Measurements from ENCODE around the gene FOXO6.
A peak's percentile ranks its signal among the peaks of the same experiment; 100 is the strongest.

FOXO6 gene

DNA sequence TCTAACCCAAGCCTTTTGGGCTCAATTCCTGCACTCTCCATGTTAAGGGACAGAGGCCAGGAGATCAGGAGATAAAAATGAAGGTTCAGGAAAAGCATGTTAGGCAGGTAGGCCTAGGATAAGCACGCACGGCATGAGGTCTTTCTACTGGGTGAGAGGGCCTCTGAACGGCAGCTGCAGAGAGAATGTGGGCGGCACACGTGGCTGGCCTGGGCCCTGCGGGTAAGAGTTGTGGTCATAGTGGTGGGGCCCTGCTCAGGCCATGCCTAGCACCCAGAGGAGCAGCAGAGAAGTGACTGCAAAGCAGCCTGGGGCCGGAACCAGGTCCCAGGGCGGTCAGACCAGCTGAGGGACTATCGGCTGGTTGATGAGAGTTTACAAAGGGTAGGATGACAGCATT is 7.5 kb upstream of the FOXO6 start:
- H3K27ac ChIP-seq (ENCODE audit: low read depth in 2 of 2, low read length in 2 of 2): no peak overlapping the region
- peaks cover 0 to 16% of the 10 kb centered on the region in 2 donors for H3K4me1 ChIP-seq (ENCODE audit: control insufficient read depth in 2 of 2, insufficient read depth in 2 of 2, low read length in 2 of 2)
- H3K27me3 ChIP-seq (ENCODE audit: control insufficient read depth in 2 of 2, insufficient read depth in 2 of 2, low read length in 2 of 2): no peaks in the 10 kb centered on the region
- no peak overlapping the region for H3K4me3 ChIP-seq (ENCODE audit: low read length in 2 of 2)
- no peak overlapping the region for H3K9ac ChIP-seq (ENCODE audit: low read depth in 1 of 2, low read length in 2 of 2)
- no peaks in the 10 kb centered on the region for H3K9me3 ChIP-seq (ENCODE audit: control insufficient read depth in 2 of 2, low read length in 2 of 2)
- no peaks in the 10 kb centered on the region for H3K36me3 ChIP-seq (ENCODE audit: control insufficient read depth in 2 of 2, insufficient read depth in 2 of 2, low read length in 2 of 2)

DNA sequence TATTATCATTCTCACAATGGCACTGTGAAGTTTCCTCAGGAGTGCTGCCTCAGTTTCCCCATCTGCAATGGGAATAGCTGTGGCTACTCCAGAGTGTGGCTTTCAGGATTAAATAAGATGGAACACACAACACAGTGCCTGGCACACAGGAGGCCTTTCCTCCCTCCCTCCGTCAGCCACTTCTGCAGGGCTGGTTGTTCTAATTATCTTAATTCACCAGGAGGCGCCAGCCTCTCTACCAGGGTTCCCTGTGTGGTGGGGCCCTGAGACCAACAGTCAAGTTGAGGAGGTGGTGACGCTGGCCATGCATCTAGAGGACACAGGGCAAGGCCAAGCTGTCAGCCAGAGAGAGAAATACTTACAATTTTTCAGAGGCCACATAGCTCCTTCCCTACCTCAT is 6.3 kb upstream of the FOXO6 start:
- peaks cover 9 to 28% of the 10 kb centered on the region in 2 donors for H3K4me1 ChIP-seq (ENCODE audit: control insufficient read depth in 2 of 2, insufficient read depth in 2 of 2, low read length in 2 of 2)
- H3K36me3 ChIP-seq (ENCODE audit: control insufficient read depth in 2 of 2, insufficient read depth in 2 of 2, low read length in 2 of 2): no peaks in the 10 kb centered on the region
- H3K9me3 ChIP-seq (ENCODE audit: control insufficient read depth in 2 of 2, low read length in 2 of 2): no peaks in the 10 kb centered on the region
- H3K27ac ChIP-seq (ENCODE audit: low read depth in 2 of 2, low read length in 2 of 2): no peak overlapping the region
- H3K4me3 ChIP-seq (ENCODE audit: low read length in 2 of 2): no peak overlapping the region
- no peaks in the 10 kb centered on the region for H3K27me3 ChIP-seq (ENCODE audit: control insufficient read depth in 2 of 2, insufficient read depth in 2 of 2, low read length in 2 of 2)
- no peak overlapping the region for H3K9ac ChIP-seq (ENCODE audit: low read depth in 1 of 2, low read length in 2 of 2)

DNA sequence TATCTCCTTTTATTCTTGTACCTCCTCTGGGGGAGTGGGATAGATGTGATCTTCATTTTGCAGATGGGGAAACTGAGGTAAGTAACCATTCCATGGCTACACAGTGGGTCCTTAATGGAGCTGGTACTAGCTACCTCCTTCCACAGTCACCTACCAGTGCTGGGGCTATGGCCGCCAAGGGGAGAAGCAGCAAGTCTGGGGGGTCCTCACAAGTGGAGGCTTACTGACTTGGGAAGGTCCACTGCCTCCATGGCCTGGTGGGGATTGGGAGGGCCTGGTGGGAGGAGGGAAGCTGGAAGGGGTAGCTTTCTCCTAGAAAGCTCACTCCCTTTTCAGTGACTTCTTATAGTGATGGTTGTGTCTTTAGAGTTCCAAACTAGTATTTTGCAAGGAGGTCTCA is 5.9 kb upstream of the FOXO6 start:
- Histone ChIP-seq H3K27me3 (ENCODE audit: control insufficient read depth in 2 of 2, insufficient read depth in 2 of 2, low read length in 2 of 2) (no peaks in the 10 kb centered on the region), H3K4me3 (ENCODE audit: low read length in 2 of 2) (no peak overlapping the region), H3K9ac (ENCODE audit: low read depth in 1 of 2, low read length in 2 of 2) (no peak overlapping the region), H3K27ac (ENCODE audit: low read depth in 2 of 2, low read length in 2 of 2) (no peak overlapping the region), H3K9me3 (ENCODE audit: control insufficient read depth in 2 of 2, low read length in 2 of 2) (no peaks in the 10 kb centered on the region), H3K36me3 (ENCODE audit: control insufficient read depth in 2 of 2, insufficient read depth in 2 of 2, low read length in 2 of 2) (no peaks in the 10 kb centered on the region), H3K4me1 (ENCODE audit: control insufficient read depth in 2 of 2, insufficient read depth in 2 of 2, low read length in 2 of 2) (peaks cover 13 to 32% of the 10 kb centered on the region in 2 donors)

DNA sequence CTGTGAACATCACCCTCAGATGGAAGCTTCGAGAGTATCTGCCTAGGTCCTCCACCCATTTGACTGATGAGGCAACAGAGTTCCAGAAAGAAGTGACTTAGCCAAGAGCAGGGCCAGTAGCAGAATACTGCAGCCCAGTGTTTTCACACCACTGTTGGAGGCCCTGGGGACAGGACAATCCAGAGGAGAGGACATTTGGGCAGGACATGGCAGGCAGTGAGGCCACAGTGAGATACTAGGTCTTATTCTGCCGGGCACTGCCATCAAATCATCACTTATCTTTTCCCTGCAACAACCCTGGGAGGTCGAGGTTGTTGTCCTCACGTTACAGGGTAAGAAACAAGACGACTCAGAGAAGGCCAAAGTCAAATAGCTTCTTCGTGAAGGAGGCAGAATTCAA is 5.5 kb upstream of the FOXO6 start:
- no peak overlapping the region for H3K4me3 ChIP-seq (ENCODE audit: low read length in 2 of 2)
- no peak overlapping the region for H3K27ac ChIP-seq (ENCODE audit: low read depth in 2 of 2, low read length in 2 of 2)
- no peaks in the 10 kb centered on the region for H3K36me3 ChIP-seq (ENCODE audit: control insufficient read depth in 2 of 2, insufficient read depth in 2 of 2, low read length in 2 of 2)
- H3K4me1 ChIP-seq (ENCODE audit: control insufficient read depth in 2 of 2, insufficient read depth in 2 of 2, low read length in 2 of 2): peaks cover 17 to 36% of the 10 kb centered on the region in 2 donors
- H3K9ac ChIP-seq (ENCODE audit: low read depth in 1 of 2, low read length in 2 of 2): no peak overlapping the region
- no peaks in the 10 kb centered on the region for H3K27me3 ChIP-seq (ENCODE audit: control insufficient read depth in 2 of 2, insufficient read depth in 2 of 2, low read length in 2 of 2)
- H3K9me3 ChIP-seq (ENCODE audit: control insufficient read depth in 2 of 2, low read length in 2 of 2): no peaks in the 10 kb centered on the region

DNA sequence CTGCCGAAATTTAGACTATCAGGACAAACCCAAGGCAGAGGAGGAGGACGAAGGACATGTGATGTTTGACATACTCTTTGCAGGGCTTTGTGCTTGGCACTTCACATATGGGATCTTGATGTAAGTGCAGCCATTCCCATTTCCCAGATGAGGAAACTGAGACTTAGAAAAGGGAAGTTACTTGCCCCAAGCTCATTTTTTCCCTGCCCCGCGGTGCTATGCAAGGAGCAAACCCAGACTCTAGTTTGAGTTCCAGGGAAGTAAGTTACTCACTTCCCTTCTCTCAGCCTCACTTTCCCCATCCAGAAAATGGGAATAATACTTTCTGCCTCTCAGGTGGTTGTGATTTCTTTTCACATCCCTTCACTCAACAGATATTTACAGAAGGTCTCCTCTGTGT is 4.5 kb upstream of the FOXO6 start:
- Histone ChIP-seq H3K4me3 (ENCODE audit: low read length in 2 of 2) (no peak overlapping the region), H3K27me3 (ENCODE audit: control insufficient read depth in 2 of 2, insufficient read depth in 2 of 2, low read length in 2 of 2) (no peaks in the 10 kb centered on the region), H3K4me1 (ENCODE audit: control insufficient read depth in 2 of 2, insufficient read depth in 2 of 2, low read length in 2 of 2) (peaks cover 19 to 36% of the 10 kb centered on the region in 2 donors), H3K27ac (ENCODE audit: low read depth in 2 of 2, low read length in 2 of 2) (no peak overlapping the region), H3K9ac (ENCODE audit: low read depth in 1 of 2, low read length in 2 of 2) (no peak overlapping the region), H3K36me3 (ENCODE audit: control insufficient read depth in 2 of 2, insufficient read depth in 2 of 2, low read length in 2 of 2) (no peaks in the 10 kb centered on the region), H3K9me3 (ENCODE audit: control insufficient read depth in 2 of 2, low read length in 2 of 2) (no peaks in the 10 kb centered on the region)

DNA sequence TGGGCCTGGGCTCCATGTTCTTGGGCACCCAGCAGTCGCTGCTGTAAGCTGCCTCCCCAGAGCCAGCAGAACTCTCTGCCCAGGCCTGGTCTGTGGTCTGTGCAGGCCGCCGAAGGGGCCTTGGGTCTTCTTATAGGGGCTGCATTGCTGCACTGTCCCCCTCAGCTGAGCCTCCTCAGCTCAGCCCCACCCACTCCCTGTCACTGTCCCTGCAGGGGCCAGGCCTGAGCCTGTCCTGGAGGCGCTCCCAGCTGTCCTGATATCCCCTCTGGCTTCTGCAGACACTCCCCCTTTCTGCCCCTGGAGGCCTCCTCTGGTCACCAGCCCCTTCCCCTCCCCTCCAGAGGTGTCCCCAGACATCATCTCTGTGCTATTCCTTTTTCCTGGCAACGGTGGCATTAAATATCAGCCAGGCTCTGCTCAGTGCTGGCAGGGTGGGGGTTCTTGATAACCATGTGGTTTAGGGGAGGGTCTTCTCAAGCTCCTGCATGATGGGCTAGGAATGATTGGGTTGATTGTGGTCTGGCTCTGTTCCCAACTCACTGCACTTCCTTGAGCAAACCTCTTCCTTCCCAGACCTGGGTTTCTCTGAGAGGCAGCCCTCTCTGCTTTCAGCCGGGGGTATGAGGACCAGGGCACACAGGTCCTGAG is 3.7 kb upstream of the FOXO6 start:
- Histone ChIP-seq H3K36me3 (ENCODE audit: control insufficient read depth in 2 of 2, insufficient read depth in 2 of 2, low read length in 2 of 2) (no peaks in the 10 kb centered on the region), H3K9me3 (ENCODE audit: control insufficient read depth in 2 of 2, low read length in 2 of 2) (no peaks in the 10 kb centered on the region), H3K4me3 (ENCODE audit: low read length in 2 of 2) (no peak overlapping the region), H3K4me1 (ENCODE audit: control insufficient read depth in 2 of 2, insufficient read depth in 2 of 2, low read length in 2 of 2) (peaks cover 22 to 36% of the 10 kb centered on the region in 2 donors), H3K9ac (ENCODE audit: low read depth in 1 of 2, low read length in 2 of 2) (peak overlapping the region in 1 of 2 donors; percentile 23), H3K27me3 (ENCODE audit: control insufficient read depth in 2 of 2, insufficient read depth in 2 of 2, low read length in 2 of 2) (peaks cover 3% of the 10 kb centered on the region in 2 donors), H3K27ac (ENCODE audit: low read depth in 2 of 2, low read length in 2 of 2) (peak overlapping the region in 1 of 2 donors; percentile 9)

DNA sequence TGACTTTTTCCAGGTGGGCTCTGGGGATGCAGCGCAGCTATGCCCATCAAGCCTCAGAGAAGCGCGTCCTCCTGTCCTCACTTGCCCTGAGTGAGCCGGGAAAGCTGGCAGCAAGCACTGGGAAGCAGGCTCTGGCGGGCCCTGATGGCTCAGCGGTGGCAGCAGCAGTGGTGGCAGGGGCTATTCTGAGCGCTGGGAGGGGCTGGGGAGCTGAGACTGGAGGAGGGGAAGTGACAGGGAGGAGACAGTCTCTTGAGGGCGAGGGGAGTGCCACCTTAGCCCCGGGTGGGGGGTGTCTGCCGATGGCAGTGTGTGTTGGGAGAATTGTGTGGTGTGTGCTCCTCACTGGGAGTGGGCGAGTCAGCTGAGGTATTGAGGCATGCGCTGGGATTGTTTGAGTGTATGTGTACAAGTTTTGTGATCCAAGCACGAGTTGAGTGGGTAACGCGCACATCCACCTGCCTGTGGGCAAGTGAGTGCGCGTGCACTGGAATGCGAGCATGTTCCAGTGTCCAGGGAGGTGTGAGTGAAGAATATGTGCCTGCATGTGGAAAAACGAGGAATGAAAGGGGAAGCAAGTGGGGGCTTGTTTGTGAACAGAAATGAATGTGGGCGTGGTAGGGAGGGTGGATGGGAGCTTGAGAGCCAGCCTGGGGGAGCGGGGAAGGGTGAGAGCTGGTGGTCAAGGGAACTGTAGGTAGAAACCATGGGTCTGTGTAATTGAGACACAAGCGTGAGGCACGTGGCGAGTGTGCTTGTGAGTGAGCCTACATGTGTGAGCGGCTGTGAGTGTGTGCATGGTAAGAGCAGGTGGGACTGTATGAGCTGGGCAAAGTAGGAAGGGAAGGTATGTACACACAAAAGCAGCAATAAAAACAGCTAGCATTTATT is 2.9 kb upstream of the FOXO6 start:
- Histone ChIP-seq H3K9me3 (ENCODE audit: control insufficient read depth in 2 of 2, low read length in 2 of 2) (no peaks in the 10 kb centered on the region), H3K36me3 (ENCODE audit: control insufficient read depth in 2 of 2, insufficient read depth in 2 of 2, low read length in 2 of 2) (no peaks in the 10 kb centered on the region), H3K9ac (ENCODE audit: low read depth in 1 of 2, low read length in 2 of 2) (peak overlapping the region in 1 of 2 donors; percentile 23), H3K27ac (ENCODE audit: low read depth in 2 of 2, low read length in 2 of 2) (peak overlapping the region; percentile 9 to 17), H3K4me3 (ENCODE audit: low read length in 2 of 2) (no peak overlapping the region), H3K4me1 (ENCODE audit: control insufficient read depth in 2 of 2, insufficient read depth in 2 of 2, low read length in 2 of 2) (peaks cover 27 to 36% of the 10 kb centered on the region in 2 donors), H3K27me3 (ENCODE audit: control insufficient read depth in 2 of 2, insufficient read depth in 2 of 2, low read length in 2 of 2) (peaks cover 8 to 10% of the 10 kb centered on the region in 2 donors)

DNA sequence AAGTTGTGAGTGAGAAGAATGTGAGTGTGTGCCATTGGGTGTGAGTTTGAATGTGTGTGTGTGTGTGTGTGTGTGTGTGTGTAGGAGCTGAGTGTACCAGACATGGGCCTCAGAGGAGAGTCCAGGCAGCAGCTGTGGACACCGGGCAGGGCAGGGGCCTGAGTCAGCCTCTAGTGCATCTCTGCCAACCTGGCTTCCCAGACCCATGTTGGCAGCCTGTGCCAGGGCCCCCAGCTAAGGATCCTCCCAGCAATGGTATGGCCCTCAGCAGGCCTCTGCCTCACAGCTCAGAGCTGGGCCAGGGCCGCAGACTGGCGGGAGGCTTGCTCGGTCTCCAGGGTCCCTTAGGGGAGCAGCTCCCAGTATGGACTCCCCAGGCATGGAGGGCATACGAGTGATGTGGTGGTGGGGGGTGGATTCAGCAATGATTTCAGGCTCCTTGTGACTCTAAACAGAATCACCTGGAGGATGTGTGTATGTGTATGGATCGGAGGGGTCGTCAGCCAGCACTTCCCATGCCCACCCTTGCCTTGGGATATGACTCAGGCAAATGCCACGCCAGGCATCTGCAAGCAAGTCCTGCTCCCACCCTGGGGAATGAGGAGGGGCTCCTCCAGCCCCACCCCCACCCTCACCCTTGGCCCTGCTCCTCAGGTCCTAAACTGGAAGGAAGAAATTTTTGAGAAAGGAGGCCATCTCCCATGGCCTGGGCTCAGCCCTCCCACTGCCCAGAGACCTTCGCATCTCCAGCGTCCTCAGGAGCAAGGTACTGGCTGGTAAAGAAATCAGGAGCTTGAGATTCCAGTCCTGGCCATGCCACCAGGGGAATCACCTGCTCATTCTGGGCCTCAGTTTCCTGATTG is 1.8 kb upstream of the FOXO6 start:
- Histone ChIP-seq H3K9me3 (ENCODE audit: control insufficient read depth in 2 of 2, low read length in 2 of 2) (no peaks in the 10 kb centered on the region), H3K4me3 (ENCODE audit: low read length in 2 of 2) (no peak overlapping the region), H3K36me3 (ENCODE audit: control insufficient read depth in 2 of 2, insufficient read depth in 2 of 2, low read length in 2 of 2) (no peaks in the 10 kb centered on the region), H3K27ac (ENCODE audit: low read depth in 2 of 2, low read length in 2 of 2) (peak overlapping the region in 1 of 2 donors; percentile 17), H3K4me1 (ENCODE audit: control insufficient read depth in 2 of 2, insufficient read depth in 2 of 2, low read length in 2 of 2) (peaks cover 27 to 36% of the 10 kb centered on the region in 2 donors), H3K9ac (ENCODE audit: low read depth in 1 of 2, low read length in 2 of 2) (no peak overlapping the region), H3K27me3 (ENCODE audit: control insufficient read depth in 2 of 2, insufficient read depth in 2 of 2, low read length in 2 of 2) (peaks cover 8 to 10% of the 10 kb centered on the region in 2 donors)

DNA sequence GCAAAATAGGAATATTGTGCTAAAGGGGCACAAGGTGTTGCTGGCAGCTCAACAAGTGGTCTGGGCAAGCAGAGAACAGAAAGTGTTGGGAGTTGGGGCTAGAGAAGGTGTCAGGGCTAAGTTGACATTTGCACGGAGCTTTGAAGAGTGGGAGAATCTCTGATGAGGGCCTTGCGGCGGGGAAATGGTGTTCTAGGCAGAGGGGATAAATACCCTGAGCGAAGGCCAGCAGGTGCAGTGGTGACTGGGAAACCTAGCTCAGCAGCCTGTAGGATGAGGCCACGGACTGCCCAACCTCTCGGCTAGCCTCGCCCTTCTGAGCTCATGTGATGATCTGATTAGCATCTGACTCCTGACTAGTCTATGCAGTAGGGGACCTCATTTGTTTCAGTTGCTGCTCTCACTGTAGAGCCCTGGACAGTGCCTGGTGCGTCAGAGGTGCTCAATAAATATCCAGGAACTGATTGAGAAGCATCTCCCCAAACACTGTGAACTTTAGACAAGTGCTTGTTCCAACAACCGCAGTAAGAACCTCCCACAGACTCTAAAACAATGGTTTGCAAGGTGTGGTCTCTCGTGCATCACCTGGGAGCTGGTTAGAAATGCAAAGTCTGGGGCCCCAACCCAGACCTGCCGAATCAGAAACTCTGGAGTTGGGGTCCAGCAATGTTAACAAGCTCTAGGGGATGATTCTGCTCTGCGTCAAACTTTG is 1.0 kb upstream of the FOXO6 start:
- peak overlapping the region in 1 of 2 donors; percentile 26 for H3K9ac ChIP-seq (ENCODE audit: low read depth in 1 of 2, low read length in 2 of 2)
- peaks cover 27 to 36% of the 10 kb centered on the region in 2 donors for H3K4me1 ChIP-seq (ENCODE audit: control insufficient read depth in 2 of 2, insufficient read depth in 2 of 2, low read length in 2 of 2)
- no peaks in the 10 kb centered on the region for H3K9me3 ChIP-seq (ENCODE audit: control insufficient read depth in 2 of 2, low read length in 2 of 2)
- peak overlapping the region; percentile 44 to 50 for H3K27ac ChIP-seq (ENCODE audit: low read depth in 2 of 2, low read length in 2 of 2)
- H3K27me3 ChIP-seq (ENCODE audit: control insufficient read depth in 2 of 2, insufficient read depth in 2 of 2, low read length in 2 of 2): peaks cover 8 to 10% of the 10 kb centered on the region in 2 donors
- peak overlapping the region; percentile 40 to 69 for H3K4me3 ChIP-seq (ENCODE audit: low read length in 2 of 2)
- no peaks in the 10 kb centered on the region for H3K36me3 ChIP-seq (ENCODE audit: control insufficient read depth in 2 of 2, insufficient read depth in 2 of 2, low read length in 2 of 2)

Measured in mucosa of rectum (tissue), 2 donors.